Effector memory CD4-positive, alpha-beta T cell (primary cell): Measurements from ENCODE around the gene THSD7A.

Experiments used
- DNase-seq, 3 donors: peaks; one replicate each; pipeline ENCODE4 v3.0.0-alpha.2; 2020
- H3K27ac ChIP-seq: 2 replicates; pipeline ENCODE4 v1.7.0; 2013; ENCODE audit warnings: mild to moderate bottlenecking, low read length, moderate library complexity; ENCODE audit not compliant: insufficient read depth, poor library complexity, severe bottlenecking
- H3K27me3 ChIP-seq: replicated peaks from 2 replicates; pipeline ENCODE4 v1.7.0; 2013; ENCODE audit warnings: mild to moderate bottlenecking, low read length; ENCODE audit not compliant: insufficient read depth, control insufficient read depth, poor library complexity, severe bottlenecking
- H3K36me3 ChIP-seq: 2 replicates; pipeline ENCODE4 v1.7.0; 2013; ENCODE audit warnings: mild to moderate bottlenecking, low read length, moderate library complexity; ENCODE audit not compliant: control insufficient read depth, insufficient read depth
- H3K4me1 ChIP-seq: 2 replicates; pipeline ENCODE4 v1.7.0; 2013; ENCODE audit warnings: low read length, mild to moderate bottlenecking; ENCODE audit not compliant: control insufficient read depth, insufficient read depth, poor library complexity, severe bottlenecking
- H3K4me3 ChIP-seq: 2 replicates; pipeline ENCODE4 v1.7.0; 2013; ENCODE audit warnings: low read length, low read depth, mild to moderate bottlenecking; ENCODE audit not compliant: insufficient read depth, poor library complexity, severe bottlenecking
- H3K9me3 ChIP-seq: 2 replicates; pipeline ENCODE4 v1.7.0; 2013; ENCODE audit warnings: mild to moderate bottlenecking, low read length, moderate library complexity; ENCODE audit not compliant: control insufficient read depth

The THSD7A gene

GRCh38 chr7:11486271-11486670 lies 345.7 kb downstream of the THSD7A start:
- Histone ChIP-seq H3K27ac (no peak overlapping the region), H3K27me3 (no peaks in the 10 kb centered on the region), H3K36me3 (no peaks in the 10 kb centered on the region), H3K4me1 (no peaks in the 10 kb centered on the region), H3K4me3 (no peak overlapping the region), H3K9me3 (no peaks in the 10 kb centered on the region)
- no peak for DNase-seq

GRCh38 chr7:11485636-11486035 lies 346.4 kb downstream of the THSD7A start:
- no peak for DNase-seq
- H3K9me3 ChIP-seq, result no peaks in the 10 kb centered on the region
- no peak overlapping the region for H3K4me3 ChIP-seq
- no peak overlapping the region for H3K27ac ChIP-seq
- H3K4me1 ChIP-seq, result no peaks in the 10 kb centered on the region
- no peaks in the 10 kb centered on the region for H3K36me3 ChIP-seq
- no peaks in the 10 kb centered on the region for H3K27me3 ChIP-seq

GRCh38 chr7:11480143-11480542 lies 351.9 kb downstream of the THSD7A start:
- Histone ChIP-seq H3K4me1 (no peaks in the 10 kb centered on the region), H3K36me3 (no peaks in the 10 kb centered on the region), H3K27me3 (no peaks in the 10 kb centered on the region), H3K9me3 (no peaks in the 10 kb centered on the region), H3K4me3 (no peak overlapping the region), H3K27ac (no peak overlapping the region)
- no peak for DNase-seq

- Histone ChIP-seq H3K9me3 (no peaks in the 10 kb centered on the region), H3K36me3 (no peaks in the 10 kb centered on the region)
Measured at GRCh38 chr7:11478882-11479281, 353.1 kb downstream of the THSD7A start.

GRCh38 chr7:11478426-11478825 lies 353.6 kb downstream of the THSD7A start:
- Histone ChIP-seq H3K27me3 (no peaks in the 10 kb centered on the region), H3K36me3 (no peaks in the 10 kb centered on the region), H3K27ac (no peak overlapping the region), H3K4me3 (no peak overlapping the region), H3K9me3 (no peaks in the 10 kb centered on the region), H3K4me1 (no peaks in the 10 kb centered on the region)
- DNase-seq, result no peak

More at GRCh38 chr7:11478882-11479281, 353.1 kb downstream of the THSD7A start:
- no peak for DNase-seq
- Histone ChIP-seq H3K4me1 (no peaks in the 10 kb centered on the region), H3K27ac (no peak overlapping the region), H3K27me3 (no peaks in the 10 kb centered on the region), H3K4me3 (no peak overlapping the region)

GRCh38 chr7:11474902-11475585 lies 357.0 kb downstream of the THSD7A start:
- no peaks in the 10 kb centered on the region for H3K4me1 ChIP-seq
- no peak for DNase-seq

GRCh38 chr7:11473807-11474424 lies 358.1 kb downstream of the THSD7A start:
- Histone ChIP-seq H3K9me3 (no peaks in the 10 kb centered on the region), H3K27me3 (no peaks in the 10 kb centered on the region), H3K36me3 (no peaks in the 10 kb centered on the region), H3K27ac (no peak overlapping the region), H3K4me3 (no peak overlapping the region), H3K4me1 (no peaks in the 10 kb centered on the region)
- DNase-seq, result no peak

More at GRCh38 chr7:11474902-11475585, 357.0 kb downstream of the THSD7A start:
- Histone ChIP-seq H3K36me3 (no peaks in the 10 kb centered on the region), H3K27me3 (no peaks in the 10 kb centered on the region), H3K4me3 (no peak overlapping the region), H3K9me3 (no peaks in the 10 kb centered on the region), H3K27ac (no peak overlapping the region)

- Histone ChIP-seq H3K9me3 (no peaks in the 10 kb centered on the region), H3K4me1 (no peaks in the 10 kb centered on the region), H3K36me3 (no peaks in the 10 kb centered on the region), H3K4me3 (no peak overlapping the region), H3K27ac (no peak overlapping the region), H3K27me3 (no peaks in the 10 kb centered on the region)
- DNase-seq, result no peak
Measured at GRCh38 chr7:11473220-11473619, 358.8 kb downstream of the THSD7A start.

- no peaks in the 10 kb centered on the region for H3K9me3 ChIP-seq
- no peak for DNase-seq
- H3K27me3 ChIP-seq, result no peaks in the 10 kb centered on the region
- no peaks in the 10 kb centered on the region for H3K4me1 ChIP-seq
- no peaks in the 10 kb centered on the region for H3K36me3 ChIP-seq
- no peak overlapping the region for H3K27ac ChIP-seq
- H3K4me3 ChIP-seq, result no peak overlapping the region
Measured at GRCh38 chr7:11472646-11473045, 359.4 kb downstream of the THSD7A start.

- H3K27ac ChIP-seq, result no peak overlapping the region
- no peaks in the 10 kb centered on the region for H3K27me3 ChIP-seq
- no peak for DNase-seq
- H3K36me3 ChIP-seq, result no peaks in the 10 kb centered on the region
- no peak overlapping the region for H3K4me3 ChIP-seq
- no peaks in the 10 kb centered on the region for H3K9me3 ChIP-seq
- H3K4me1 ChIP-seq, result no peaks in the 10 kb centered on the region
Measured at GRCh38 chr7:11471255-11471654, 360.7 kb downstream of the THSD7A start.
